Stimulated activated naive CD4-positive, alpha-beta T cell treated with Interleukin-2 at 50 U/mL for 16 hours (primary cell): ENCODE data around the gene KRT6B.
"Not testable (repeated sequence)": the region's sequence is repeated elsewhere in the genome, so short reads cannot be mapped to it uniquely, and the experiment has no call there.

Experiments
- DNase-seq: peaks from one replicate; lab custom pipeline; 2025; lab: John Stamatoyannopoulos, UW

The KRT6B gene

GRCh38 chr12:52452101-52452500 is at the start of gene KRT6B:
KRT6B (minus strand) TSS chr12:52452146; CDS start chr12:52452078, 68 bp downstream.
- DNase-seq, result no peak

- no peak for DNase-seq
These were observed 49.5 kb upstream of the KRT6B start for GRCh38 chr12:52501490-52501889.

GRCh38 chr12:52500574-52500973 is 48.6 kb upstream of the KRT6B start:
- not testable (repeated sequence) for DNase-seq

GRCh38 chr12:52499806-52500560 is 48.0 kb upstream of the KRT6B start:
- no peak for DNase-seq

GRCh38 chr12:52498946-52499345 is 47.0 kb upstream of the KRT6B start:
- DNase-seq, result no peak

GRCh38 chr12:52497975-52498374 is 46.0 kb upstream of the KRT6B start:
- no peak for DNase-seq

GRCh38 chr12:52496590-52497071 is 44.7 kb upstream of the KRT6B start:
- DNase-seq, result no peak

GRCh38 chr12:52496054-52496453 is 44.1 kb upstream of the KRT6B start:
- DNase-seq, result no peak

- DNase-seq, result no peak
These were observed 43.4 kb upstream of the KRT6B start for GRCh38 chr12:52495389-52495788.

GRCh38 chr12:52494518-52494917 is 42.6 kb upstream of the KRT6B start:
- DNase-seq, result no peak

- no peak for DNase-seq
These were observed 42.2 kb upstream of the KRT6B start for GRCh38 chr12:52494100-52494499.

- DNase-seq, result no peak
These were observed 41.2 kb upstream of the KRT6B start, which contains the start of gene KRT6A for GRCh38 chr12:52493172-52493571. KRT6A (minus strand) TSS chr12:52493257; CDS start chr12:52493188, 69 bp downstream.

GRCh38 chr12:52492405-52492804 is 40.5 kb upstream of the KRT6B start:
- not testable (repeated sequence) for DNase-seq

GRCh38 chr12:52491495-52491894 is 39.5 kb upstream of the KRT6B start:
- DNase-seq, result not testable (repeated sequence)

GRCh38 chr12:52488736-52489135 is 36.8 kb upstream of the KRT6B start:
- no peak for DNase-seq

GRCh38 chr12:52487744-52488443 is 35.9 kb upstream of the KRT6B start:
- not testable (repeated sequence) for DNase-seq

- no peak for DNase-seq
These were observed 35.3 kb upstream of the KRT6B start for GRCh38 chr12:52487211-52487610.

- DNase-seq, result no peak
These were observed 34.5 kb upstream of the KRT6B start for GRCh38 chr12:52486166-52487105.

GRCh38 chr12:52480073-52480472 is 28.1 kb upstream of the KRT6B start:
- no peak for DNase-seq

- DNase-seq, result no peak
These were observed 25.7 kb upstream of the KRT6B start for GRCh38 chr12:52477651-52478050.

- no peak for DNase-seq
These were observed 22.3 kb upstream of the KRT6B start for GRCh38 chr12:52474212-52474611.

- DNase-seq, result no peak
These were observed 21.8 kb upstream of the KRT6B start, which contains the start of gene KRT6C for GRCh38 chr12:52473768-52474167. KRT6C (minus strand) TSS chr12:52473805; CDS start chr12:52473737, 68 bp downstream.
